ENCODE results near the gene PARP1.

PARP1 gene

GRCh38 chr1:226372885-226373284 is 35.0 kb downstream of the PARP1 start:
- no peak for DNase-seq

GRCh38 chr1:226371866-226372490 is 35.9 kb downstream of the PARP1 start:
- DNase-seq, result no peak

DNA sequence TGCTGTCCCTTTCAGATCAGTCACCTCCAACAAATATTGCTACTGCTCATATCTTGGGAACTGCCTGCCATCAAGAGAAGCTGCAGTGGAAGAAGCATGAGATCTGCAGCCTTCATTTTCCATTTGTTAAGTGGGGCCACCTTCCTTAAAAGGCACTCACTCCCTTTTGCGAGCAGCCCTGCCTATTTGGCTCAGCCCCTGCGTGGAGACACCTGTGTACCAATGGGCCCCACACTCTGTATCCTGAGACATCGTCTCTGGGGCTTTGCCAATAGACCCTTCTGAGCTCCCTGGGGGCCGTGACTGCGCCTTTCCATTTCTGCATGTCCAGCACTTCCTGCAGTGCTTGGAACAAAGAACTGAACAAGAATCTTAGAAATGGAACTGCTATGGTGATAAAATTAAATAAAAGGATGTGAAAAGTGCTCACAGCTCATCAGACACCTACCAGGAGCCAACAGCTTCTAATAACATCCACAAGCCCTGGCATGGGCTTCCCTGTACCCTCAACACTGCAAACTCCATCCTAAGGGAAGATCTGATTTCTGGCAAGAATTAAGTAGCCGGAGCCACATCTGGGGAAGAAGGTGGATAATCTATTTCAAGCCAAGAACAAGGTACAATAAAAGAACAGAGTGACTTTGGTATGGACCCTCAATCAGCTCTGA is 36.7 kb downstream of the PARP1 start:
- no peak for DNase-seq

DNA sequence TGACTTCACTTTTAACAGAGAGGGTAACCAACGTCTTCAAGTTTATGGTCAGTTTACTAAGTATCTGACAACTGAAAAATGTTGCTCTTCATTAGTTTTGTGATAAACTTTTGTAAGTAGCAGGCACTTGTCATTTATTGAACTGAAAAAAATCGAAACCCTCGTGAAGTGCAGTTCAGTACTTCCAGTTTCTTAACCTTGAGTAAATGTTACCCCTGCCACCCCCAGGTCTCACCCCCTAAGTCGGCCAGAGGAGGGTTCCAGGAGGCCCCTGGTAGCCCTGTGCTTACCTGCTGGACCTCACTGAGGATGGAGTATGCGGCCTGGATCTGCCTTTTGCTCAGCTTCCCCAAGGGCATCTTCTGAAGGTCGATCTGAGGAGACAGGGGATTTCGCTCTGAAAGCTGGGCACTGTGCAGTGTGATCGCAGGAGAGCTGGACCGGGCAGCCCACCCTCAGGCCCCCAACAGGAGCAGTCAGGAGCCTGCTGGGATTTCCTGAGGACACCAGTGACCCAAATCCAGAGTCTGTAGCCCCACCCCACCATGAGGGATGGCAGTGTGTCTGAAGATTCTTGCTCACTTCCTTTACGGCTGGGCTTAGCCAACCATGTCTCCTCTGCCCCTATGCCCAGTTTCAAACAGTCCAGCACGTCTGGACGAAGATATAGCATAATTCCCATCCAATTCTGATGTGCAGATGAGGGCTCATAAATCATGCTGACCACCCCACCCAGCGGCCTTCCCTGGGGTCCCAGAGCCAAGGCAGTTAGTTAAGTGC is 37.6 kb downstream of the PARP1 start:
- no peak for DNase-seq

DNA sequence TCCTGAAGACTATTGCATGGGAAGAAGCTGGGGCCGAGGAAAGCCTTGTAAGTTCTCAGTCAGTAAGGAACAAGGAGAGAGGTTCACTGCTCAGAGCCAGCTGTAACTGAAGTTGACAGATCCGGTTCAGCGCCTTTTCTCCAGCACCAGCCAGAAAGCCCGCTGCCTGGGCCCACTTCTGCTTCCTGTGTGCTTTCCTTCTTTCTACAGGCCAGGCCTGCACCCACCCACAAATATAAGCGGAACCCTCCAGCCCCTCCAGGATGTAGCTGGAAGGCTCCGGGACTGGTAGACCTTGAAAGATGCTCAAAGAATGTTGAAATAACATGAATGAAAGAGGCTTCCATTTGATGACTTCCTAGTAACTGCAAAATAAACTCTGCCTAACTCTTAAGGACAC is 38.8 kb downstream of the PARP1 start:
- DNase-seq, result no peak

GRCh38 chr1:226366290-226366689 is 41.6 kb downstream of the PARP1 start:
- no peak for DNase-seq

DNA sequence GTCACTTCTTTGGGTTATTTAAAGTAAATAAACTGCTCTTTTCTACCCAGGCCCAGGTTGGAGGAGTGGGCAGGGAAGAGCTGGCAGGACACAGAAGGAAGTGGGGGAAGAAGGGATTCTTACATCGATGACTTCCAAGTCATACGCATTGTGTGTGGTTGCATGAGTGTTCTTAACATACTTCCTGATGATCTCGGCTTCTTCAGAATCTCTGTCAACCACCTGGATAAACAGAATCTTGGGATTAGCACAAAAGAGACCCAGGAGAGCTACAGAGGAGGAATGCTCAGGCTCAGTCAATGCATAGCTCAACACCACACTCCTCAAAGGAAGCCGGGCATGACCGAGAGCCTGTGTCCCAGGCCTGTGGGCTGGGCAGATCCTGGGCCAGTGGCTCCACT is 42.1 kb downstream of the PARP1 start:
- no peak for DNase-seq

GRCh38 chr1:226364901-226365565 is 42.9 kb downstream of the PARP1 start:
- DNase-seq, result no peak

- no peak for DNase-seq
Measured at GRCh38 chr1:226364514-226364899, 43.4 kb downstream of the PARP1 start.

DNA sequence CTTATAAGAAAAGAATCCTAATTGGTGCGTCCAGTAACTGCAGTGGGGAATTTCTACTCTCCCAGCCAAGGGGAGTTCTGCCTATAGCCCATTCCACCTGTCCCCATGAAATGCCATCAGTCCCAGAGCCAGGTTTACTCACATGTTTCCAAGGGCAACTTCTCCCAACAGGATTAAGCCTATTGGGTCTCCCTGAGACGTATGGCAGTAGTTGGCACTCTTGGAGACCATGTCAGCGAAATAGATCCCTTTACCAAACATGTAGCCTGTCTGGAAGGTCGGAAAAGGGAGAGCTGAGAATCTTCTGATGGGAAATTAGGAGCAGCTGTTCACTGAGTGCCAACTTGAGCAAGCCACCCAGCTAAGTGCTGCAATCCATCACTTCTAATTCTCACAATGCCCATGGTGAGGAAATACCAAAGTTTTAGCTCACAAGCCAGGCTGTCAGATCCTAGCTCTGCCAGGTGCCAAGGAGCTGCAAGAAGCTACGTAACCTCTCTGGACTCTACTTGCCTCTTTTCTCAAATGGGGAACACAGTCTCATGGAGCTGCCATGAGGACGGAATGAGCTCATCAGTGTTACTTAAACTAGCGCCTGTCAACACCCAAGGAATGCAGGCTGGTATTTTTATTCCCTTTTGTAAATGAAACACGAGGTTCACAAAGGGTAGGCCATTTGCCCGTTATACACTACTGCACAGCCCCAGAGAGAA is 43.9 kb downstream of the PARP1 start:
- no peak for DNase-seq

- no peak for DNase-seq
Measured at GRCh38 chr1:226362891-226363447, 44.9 kb downstream of the PARP1 start.

GRCh38 chr1:226362361-226362760 is 45.5 kb downstream of the PARP1 start:
- no peak for DNase-seq

DNA sequence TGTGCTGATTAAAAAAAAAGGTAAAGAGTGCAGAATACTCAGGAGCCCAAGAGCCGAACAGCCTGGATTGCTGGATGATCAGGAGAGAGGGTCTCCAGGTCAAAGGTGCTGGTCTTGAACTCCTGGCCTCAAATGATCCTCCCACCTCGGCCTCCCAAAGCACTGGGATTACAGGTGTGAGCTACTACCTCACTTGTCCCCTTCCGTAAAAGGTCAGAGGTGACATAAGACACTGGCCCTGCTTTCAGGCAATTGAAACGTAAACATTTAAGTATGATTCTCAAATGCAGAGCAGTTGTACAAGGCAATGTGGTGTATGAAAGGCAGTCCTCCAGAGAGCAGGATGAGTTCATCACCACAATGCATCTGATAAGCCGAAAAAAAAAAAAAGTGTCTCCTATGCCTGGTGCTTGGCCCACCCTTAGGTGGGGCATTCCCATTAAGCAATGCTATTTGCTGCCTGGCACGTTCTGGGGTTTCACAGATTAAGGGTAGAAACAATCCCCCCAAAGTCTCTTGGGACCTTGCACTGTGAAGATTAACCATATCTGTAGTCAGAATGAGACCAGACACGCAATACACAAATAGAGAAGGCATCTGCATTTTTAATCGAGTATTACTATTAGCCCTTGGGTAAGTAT is 47.7 kb downstream of the PARP1 start:
- DNase-seq, result no peak

DNA sequence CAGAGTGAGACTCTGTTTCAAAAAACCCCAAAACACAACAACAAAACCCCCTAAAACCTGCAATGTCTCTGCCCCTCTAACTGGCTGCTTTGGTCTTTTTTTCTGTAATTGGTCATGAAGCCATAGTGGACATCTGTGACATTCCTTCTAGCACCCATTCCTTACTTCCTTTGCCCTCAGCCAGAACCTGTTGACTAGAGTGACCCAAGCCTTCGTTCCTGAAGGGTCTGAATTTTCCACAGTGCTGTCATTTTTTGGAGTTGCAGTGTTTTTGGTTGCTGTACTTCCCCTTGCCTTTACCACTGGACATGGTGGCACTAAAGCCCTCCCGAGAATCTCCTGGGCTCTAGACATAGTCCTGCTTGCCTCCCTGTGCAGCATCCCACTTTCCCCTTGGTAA is 50.5 kb downstream of the PARP1 start:
- no peak for DNase-seq

- DNase-seq, result no peak
Measured at GRCh38 chr1:226355669-226356551, 52.0 kb downstream of the PARP1 start.

- no peak for DNase-seq
Measured at GRCh38 chr1:226355016-226355415, 52.9 kb downstream of the PARP1 start.

DNA sequence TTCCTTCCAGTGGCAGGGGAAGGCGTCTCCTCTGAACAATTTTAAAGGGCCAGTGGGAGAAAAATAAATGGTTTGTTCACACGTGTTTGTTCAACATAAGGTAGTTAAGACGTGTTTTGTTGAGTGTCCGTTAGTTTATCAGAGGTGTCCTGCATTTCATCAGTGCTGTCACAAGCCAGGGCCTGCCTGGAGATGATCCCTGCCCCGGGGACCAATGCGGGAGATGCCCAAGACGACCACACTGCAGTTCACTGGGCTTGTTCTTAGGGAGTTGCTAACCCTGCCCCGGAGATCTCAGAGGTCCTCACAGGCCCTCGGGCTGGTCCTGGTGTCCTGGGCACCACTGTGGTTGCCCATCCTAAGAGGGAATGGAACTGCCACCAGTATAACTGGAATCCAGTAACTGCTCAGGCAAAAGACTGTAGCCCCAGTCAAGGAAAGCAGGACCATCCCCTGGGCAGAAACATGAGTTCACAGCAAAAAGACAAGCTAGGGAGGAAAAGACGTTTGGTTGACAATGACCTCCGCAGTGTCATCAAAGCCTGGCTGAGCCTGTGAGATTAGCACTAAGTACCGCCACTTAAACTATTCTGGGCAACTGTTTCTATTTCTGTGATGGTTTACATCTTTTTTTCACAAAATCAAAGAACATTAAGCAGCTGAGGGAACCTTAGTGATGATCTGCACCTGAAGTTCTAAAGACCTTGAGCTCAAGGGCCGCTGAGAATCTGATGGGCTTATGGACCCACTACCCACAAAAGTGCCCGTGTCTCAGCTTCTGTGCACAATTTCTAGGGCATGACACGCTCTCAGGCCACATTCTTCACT is 54.0 kb downstream of the PARP1 start:
- no peak for DNase-seq

GRCh38 chr1:226351709-226352108 is 56.2 kb downstream of the PARP1 start:
- no peak for DNase-seq

DNA sequence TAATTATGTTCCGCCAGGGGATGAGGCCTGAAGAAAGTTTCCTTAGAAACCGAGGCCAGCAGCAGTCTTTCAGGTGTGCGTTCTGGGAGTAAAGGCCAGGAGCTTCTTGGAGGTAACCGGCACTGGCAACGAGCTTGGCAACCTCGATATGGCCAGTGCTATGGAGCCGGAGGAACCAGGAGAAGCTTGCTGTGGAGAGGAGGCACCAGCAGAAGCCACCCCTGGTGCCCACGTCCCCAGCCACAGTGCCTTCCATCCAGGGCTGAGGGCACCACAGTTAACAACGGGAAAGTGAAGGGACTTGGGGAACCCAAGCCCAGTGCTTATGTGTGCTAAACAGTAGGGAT is 57.4 kb downstream of the PARP1 start:
- no peak for DNase-seq

DNA sequence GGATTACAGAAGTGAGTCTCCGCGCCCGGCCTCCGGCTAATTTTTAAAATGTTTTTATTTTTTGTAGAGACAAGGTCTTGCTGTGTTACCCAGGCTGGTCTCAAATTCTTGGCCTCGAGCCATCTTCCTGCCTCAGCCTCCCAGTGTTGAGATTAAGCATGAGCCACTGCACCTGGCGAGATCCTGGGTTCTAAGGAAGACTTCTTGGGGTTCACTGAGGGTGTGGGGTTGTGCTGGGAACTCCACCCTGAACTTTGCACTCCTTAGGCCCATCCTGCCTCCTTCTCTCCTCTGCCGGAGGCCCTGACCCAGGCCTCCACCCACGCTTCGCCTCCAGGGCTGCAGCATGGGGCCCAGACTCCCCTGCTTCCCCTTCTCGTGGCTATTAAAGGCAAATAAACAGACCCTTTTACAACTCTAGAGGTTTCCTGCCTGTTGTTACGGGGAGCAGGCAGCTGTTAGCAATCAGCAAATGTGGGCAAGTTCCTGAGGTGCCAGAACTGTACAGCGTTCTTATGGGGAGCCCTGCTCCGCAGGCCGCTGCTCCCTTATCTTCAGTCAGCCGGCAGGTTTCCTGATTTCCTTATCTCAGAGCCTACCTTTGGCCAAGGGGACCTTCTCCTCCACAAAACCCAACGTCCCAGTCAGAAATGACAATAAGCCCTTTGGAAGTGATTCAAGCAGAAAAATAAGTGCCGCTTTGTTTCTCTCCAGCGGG is 57.9 kb downstream of the PARP1 start:
- DNase-seq, result no peak

Measured in stimulated activated CD4-positive, alpha-beta T cell treated with anti-CD3 and anti-CD28 coated beads, Interleukin-4, amount 100 ng/mL, for 24 hours (primary cell).